NCI-H526 treated with DMSO at 0.1 percent for 48 hours (cell line): ENCODE measurements around the gene ZEB1.
A peak's percentile ranks its signal among the peaks of the same experiment; 100 is the strongest.
"Not testable (repeated sequence)": the region's sequence is repeated elsewhere in the genome, so short reads cannot be mapped to it uniquely, and the experiment has no call there.

Experiments used
- DNase-seq: peaks from one replicate; lab custom pipeline; 2025; lab: John Stamatoyannopoulos, UW

ZEB1 gene

DNA sequence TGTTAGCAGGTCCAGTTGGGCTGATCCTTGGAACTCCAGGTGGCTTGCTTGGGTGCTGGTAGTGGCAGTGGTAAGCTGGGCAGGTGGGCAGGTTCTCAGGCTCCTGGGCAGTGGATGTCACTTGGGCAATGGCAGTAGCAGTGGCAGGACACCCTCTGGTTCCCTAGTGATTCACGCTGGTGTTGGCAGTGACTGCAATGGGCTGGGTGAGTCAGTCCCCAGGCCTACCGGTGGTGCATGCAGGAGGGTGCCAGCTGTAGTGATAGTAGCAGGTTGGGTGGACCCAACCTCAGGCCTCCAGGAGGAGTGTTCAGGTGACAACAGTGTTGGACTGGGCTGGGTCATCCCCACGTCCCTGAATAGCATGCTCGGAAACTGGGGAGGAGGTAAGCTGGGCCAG lies 189.2 kb downstream of the ZEB1 start:
- DNase-seq: no peak

DNA sequence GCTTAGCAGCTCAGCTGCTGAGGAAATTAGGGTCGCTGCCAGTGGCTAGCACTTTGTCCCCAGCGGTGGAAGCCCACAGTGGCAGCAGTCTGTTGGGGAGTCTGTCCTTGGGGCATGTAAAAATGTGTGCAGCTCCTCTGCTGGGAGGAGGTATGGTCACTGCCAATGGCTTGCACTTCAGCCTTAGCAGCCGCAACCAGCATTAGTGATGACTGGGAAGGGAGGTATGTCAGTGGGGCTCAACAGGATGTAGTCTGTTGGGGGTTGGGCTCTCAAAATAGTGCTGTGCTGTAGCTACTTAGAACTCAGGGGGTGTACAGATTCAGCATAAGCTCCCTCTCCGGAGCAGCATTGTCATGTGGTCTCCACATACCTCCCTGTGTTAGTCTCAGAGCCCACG lies 189.9 kb downstream of the ZEB1 start:
- no peak for DNase-seq

DNA sequence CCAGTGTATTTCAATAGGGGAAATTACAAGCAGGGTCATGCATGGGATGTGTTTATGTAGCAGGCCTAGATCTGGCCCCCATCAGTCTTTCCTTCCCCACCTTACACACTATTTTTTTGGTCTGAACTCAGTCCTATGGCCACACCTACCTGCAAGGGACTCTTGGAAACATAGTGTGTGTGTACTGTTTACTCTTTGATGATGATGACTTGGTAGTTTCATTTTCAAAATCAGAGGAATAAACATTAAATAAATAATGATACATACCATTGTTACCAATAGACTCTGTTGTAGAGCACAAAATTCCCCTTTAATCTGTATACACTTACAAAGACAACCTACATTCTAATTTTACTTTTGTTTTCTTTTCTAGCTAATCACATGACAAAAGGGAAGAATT lies 191.0 kb downstream of the ZEB1 start:
- DNase-seq: no peak

DNA sequence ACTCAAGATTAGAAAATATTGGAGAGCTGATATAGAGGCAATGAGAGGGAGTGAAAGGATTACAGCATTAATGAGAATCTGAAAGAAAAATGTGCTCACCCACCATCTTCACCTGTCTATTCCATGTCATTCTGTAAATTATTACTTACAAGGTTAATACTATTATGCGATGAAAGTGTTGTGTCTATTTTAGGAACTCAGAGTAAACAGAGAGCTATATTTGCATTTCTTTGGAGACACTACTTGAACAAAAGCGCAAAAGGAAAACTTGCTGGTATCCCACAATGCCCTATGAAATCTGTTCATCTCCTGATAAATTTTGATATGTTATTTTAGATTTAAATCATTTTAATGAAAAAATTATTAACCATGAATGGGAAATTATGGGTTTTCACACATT lies 196.1 kb downstream of the ZEB1 start:
- DNase-seq: no peak

DNA sequence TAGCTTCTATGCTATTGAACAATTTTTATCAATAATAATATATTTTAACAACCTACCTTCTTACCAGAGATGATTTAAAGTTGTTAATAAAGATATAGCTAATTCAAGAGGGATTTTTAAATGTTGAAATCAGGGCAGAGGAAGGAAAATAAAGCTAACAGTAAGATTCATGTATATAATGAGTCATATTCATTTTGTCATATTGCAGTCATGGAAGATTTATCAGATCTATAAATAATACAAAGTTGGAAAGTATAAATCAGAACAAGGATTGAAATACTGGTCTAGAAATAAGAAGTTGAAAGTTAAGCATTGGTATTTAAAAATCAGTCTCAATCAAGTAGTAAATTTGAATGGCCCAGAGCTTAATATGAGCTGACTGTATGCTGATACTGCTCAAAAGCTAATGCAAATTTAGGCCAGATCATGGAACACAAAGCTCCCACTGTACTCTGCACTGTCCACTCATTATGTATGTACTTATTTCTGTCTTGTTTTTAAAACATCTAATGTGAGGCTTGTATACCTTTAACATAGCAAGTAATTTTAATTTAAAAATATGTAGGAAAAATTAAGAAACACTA lies 196.9 kb downstream of the ZEB1 start:
- DNase-seq: peak; percentile 48

DNA sequence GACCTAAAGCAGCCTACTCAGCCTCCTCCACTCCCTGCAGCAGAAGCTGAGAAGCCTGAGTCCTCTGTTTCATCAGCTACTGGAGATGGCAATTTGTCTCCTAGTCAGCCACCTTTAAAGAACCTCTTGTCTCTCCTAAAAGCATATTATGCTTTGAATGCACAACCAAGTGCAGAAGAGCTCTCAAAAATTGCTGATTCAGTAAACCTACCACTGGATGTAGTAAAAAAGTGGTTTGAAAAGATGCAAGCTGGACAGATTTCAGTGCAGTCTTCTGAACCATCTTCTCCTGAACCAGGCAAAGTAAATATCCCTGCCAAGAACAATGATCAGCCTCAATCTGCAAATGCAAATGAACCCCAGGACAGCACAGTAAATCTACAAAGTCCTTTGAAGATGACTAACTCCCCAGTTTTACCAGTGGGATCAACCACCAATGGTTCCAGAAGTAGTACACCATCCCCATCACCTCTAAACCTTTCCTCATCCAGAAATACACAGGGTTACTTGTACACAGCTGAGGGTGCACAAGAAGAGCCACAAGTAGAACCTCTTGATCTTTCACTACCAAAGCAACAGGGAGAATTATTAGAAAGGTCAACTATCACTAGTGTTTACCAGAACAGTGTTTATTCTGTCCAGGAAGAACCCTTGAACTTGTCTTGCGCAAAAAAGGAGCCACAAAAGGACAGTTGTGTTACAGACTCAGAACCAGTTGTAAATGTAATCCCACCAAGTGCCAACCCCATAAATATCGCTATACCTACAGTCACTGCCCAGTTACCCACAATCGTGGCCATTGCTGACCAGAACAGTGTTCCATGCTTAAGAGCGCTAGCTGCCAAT lies 202.2 kb downstream of the ZEB1 start:
- DNase-seq: no peak

DNA sequence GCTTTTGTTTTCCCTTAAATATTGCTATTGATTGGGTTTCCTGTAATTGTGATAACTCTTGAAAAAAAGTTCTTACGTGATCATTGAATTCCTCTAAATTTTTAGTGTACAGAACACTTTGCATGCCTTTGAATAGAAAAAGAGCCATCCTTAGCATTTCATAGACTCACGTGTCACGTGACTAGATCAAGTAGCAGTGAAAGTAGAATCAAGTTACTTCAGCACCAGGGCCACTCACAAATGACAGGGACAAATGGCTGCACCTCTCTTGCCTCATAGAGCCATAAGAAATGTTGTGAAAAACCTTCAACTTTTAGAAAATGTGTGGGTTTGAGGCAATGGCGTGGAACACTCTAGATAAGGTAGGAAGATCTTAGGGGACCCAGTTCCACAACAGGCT lies 203.8 kb downstream of the ZEB1 start:
- no peak for DNase-seq

DNA sequence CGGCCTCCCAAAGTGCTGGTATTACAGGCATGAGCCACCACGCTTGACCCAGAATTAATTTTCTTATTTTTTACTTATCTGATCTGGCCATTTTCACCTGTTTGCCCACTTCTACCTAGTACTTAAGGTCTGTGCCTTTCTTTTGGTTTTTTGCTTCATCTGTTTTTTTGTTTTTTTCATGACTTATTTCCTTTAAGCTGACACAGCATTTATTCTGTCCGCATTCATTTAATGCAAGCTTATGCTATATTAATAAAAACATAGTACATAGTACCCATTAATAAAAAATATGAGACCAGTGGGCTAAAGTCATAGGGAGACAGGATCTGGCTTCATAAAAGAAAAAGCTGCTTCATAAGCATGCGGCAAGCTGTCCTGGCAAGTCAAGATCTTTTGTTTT lies 205.4 kb downstream of the ZEB1 start:
- DNase-seq: no peak

DNA sequence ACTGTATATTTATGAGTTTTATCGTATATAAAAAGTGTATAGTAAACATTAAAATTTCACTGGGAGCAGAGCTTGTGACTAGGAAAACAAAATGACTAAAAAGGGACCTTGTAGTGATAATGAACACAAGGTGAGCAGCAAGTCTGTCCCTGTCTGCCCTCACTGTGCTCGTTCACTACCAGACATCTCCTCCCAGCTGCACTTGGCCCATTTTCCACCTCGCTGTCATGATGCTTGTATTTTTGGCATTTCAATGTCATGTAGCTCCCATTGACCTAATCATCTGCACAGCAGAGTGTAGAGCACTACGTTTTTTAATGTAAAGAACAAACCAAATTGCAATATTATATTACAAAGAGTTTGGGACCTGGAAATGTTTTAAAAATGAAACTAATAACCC lies 207.2 kb downstream of the ZEB1 start:
- no peak for DNase-seq

DNA sequence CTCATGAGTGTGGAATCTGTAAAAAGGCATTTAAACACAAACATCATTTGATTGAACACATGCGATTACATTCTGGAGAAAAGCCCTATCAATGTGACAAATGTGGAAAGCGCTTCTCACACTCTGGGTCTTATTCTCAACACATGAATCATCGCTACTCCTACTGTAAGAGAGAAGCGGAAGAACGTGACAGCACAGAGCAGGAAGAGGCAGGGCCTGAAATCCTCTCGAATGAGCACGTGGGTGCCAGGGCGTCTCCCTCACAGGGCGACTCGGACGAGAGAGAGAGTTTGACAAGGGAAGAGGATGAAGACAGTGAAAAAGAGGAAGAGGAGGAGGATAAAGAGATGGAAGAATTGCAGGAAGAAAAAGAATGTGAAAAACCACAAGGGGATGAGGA lies 207.7 kb downstream of the ZEB1 start:
- DNase-seq: no peak

DNA sequence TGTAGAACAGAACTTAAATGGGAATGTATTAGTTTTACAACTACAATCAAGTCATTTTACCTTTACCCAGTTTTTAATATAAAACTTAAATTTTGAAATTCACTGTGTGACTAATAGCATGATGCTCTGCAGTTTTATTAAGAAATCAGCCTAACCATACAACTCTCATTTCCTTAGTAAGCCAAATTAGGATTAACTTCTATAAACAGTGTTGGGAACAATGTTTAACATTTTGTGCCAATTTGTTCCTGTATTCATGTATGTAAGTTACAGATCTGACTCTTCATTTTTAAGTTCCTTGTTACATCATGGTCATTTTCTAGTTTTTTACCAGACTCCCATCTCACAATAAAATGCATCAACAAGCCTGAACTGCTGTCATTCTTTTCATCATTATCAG lies 209.8 kb downstream of the ZEB1 start:
- no peak for DNase-seq

DNA sequence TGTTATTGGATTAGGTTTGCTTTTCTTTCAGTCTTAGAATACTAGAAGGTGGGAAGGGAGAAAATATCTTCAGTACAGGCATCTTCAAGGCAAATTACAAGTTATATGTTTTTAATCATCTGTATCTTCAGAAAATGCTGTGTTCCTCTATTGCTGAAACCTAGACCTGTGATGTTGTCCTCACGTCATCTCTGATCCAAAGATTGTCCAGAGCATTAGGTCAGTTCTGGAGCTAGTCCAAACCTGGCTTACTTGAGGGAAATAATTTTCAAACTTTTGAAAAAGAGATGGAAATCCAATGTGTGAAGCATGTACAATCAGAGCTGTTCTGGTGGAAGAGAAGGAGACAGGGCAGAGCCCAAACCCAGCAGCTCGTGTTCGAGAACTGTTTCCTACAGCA lies 217.3 kb downstream of the ZEB1 start:
- DNase-seq: no peak

DNA sequence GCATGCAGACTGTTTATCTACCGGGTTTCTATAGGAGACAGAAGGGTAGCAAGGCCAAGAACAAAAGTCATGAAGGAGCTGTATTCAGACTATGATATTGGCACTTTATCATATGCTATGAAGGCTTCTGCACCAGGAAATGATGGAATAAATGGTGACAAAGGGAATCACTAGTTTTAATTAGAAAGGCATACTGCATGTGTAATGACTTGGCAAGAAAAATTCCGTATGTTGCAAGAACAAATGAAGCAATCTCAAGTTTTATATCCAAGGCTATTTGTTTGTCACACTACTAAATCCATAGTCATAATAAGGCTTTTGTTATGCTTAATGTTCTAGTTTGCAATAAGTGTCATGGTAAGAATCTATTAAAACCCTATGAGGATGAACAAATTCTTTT lies 230.9 kb downstream of the ZEB1 start:
- DNase-seq: no peak

DNA sequence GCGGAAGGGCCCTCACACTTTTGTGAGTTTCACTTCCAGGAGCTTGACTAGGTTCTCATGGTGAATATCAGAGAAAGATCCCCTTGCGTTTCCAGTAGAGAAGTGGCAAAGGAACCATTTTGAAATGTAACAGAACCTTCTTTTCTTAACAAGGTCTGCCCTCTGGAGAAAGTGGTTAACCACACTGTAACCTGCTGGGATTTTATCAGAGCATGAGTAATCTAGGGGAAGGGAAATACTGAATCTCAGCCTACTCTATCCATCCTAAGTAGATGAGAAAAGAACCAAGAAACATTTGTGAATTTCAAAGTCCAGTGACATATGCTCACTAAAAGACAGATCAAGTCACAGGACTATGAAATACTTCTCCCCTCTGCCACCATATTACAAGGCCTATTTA lies 235.5 kb downstream of the ZEB1 start:
- no peak for DNase-seq

DNA sequence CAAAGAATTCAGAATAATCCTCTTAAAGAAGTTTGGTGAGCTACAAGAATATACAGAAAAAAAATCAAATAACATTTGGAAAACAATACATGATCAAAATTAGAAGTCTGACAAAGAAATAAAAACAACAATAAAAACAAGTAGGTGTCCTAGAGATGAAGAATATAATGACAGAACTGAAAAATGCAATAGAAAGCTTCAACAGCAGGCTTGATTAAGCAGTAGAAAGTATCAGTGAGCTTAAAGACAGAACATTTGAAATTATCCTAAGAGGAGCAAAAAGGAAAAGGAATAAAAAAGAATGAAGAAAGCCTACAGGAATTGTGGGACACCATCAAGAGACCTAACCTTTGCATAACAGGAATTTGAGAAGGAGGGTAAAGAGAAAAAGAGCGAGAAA lies 238.8 kb downstream of the ZEB1 start:
- no peak for DNase-seq

DNA sequence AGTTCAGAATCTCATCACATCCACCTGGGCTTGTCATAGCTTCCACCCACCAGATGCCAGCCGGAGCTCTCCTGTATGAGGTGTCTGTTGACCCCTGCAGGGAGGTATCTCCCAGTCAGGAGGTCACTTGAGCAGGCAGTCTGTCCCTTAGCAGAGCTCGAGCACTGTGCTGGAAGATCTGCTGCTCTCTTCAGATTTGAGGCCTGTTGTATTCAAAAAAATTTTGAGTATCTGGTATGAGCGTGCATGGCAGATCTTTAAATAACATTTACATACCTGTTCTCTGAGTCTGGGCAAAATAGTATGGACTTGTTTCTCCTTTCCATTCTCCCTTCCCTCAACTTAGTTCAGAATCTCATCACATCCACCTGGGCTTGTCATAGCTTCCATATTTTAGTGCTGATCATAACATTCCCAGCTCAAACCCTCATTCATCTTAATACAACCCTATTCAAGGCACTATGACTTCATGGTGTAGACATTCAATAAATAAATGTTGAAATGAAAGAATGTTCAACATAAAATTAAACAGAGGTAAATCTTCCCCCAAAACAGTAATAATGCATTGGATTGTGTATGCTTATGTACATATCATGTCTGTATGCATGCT lies 249.3 kb downstream of the ZEB1 start:
- DNase-seq: not testable (repeated sequence)

DNA sequence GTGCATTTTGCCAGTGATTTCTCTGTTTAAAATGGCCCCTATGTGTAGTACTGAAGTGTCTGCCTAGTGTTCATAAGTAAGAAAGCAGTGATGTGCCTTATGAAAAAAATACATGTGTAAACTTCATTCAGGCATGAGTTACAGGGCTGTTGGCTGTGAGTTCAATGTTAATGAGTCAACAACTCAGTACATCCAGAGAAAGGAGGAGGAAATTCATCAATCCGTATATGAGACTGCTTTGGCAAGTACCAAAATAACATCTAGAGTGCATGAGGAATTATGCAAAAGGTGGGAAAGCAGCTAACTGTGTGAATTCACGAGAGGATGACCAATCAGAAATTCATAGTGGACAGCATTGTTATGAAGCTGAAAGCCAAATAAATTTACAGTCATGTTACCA lies 255.6 kb downstream of the ZEB1 start:
- no peak for DNase-seq

DNA sequence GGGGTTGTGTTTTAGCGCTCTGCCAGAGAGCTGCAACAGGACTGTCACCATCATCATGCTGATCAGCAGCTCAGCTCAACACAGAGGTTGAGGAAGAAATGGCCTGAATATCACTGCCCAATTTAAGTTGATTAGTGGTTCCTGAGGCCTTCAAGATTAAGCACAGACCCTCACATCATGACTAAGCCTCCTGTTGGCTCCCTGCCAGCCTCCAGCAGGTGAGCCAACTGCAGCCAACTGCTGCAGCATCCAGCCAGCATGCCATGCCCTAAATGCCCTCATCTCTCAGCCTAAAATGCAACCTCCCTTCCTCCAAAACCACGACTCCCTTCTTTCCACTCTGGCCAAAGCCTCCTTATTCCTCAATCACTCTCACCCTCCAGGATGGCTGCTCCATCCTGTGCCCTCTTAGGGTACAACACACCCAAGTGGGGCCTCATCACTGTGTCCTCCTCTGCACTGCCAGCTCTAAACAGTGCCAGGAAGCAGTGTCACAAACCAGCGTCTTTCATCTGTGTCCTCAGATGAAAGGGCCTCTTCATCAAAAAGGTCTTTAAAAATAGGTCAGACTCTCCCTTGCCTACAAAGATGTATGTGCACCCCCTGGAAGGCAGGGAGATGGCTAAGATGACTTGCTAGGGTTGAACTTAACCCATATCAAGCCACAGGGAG lies 259.3 kb downstream of the ZEB1 start:
- DNase-seq: no peak

DNA sequence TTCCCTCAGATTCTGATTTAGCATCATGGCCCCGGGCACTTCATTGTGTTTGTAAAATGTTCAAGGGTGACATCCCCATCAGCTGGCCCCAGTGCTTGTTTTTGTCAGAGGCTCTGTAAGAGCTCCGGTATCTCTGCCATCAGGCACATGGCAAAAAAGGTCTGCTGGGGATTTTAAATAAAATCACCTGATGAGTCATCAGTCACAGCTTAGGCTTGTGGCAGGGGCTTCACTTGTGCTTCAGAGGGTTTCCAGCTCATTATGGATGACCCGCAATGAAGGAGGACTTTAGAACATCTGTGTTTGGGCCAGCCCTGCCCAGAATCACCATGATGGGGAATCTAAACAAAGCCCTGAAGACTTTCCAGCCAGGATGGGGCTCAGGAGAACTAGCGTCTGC lies 259.9 kb downstream of the ZEB1 start:
- DNase-seq: no peak
